HG03565 (cell line): ENCODE data around the gene ATL1.
"Not testable (repeated sequence)": the region's sequence is repeated elsewhere in the genome, so short reads cannot be mapped to it uniquely, and the experiment has no call there.

ENCODE experiments used
- ATAC-seq: cut with Tn5 transposase; IDR thresholded peaks from one replicate; pipeline ENCODE4 v1.9.1; 2021; ENCODE audit warnings: mild to moderate bottlenecking, moderate library complexity; ENCODE audit not compliant: unreplicated experiment

Gene ATL1

DNA sequence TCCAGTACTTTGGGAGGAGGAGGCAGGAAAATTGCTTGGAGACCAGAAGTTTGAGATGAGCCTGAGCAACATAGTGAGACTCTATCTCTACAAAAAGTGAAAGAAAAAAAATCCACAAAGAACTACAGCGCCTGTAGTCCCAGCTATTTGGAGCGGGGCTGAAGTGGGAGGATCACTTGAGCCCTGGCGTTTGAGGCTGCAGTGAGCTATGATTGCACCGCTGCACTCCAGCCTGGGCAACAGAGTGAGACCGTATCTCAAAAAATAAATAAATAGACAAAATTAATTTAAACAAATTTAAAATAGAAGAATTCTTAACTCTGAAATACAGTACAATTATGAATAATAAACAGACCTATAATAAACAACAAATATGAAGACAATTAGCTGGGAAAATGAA, 40.9 kb downstream of the ATL1 start:
- no peak for ATAC-seq

GRCh38 chr14:50601394-50601793, 41.4 kb downstream of the ATL1 start:
- ATAC-seq: no peak

- no peak for ATAC-seq
These were observed 42.1 kb downstream of the ATL1 start for GRCh38 chr14:50602035-50602434.

DNA sequence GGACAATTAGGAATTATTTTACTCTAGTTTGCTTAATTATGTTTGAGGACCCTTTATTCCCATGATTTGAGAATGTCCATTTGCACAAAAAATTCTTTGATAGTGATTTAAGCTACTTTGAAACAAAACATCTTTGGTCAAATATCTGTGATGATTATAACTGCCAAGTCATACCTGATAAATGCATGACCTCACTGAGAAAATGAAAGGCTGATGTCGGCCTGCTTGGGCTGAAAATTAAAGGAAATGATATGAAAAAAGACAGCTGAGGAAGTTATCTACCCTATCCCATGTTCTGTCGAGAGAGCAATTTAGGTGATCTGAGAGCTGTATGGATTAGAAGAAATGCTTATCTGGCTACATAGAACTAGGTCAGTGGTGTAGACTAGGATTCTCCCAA, 43.6 kb downstream of the ATL1 start:
- no peak for ATAC-seq

DNA sequence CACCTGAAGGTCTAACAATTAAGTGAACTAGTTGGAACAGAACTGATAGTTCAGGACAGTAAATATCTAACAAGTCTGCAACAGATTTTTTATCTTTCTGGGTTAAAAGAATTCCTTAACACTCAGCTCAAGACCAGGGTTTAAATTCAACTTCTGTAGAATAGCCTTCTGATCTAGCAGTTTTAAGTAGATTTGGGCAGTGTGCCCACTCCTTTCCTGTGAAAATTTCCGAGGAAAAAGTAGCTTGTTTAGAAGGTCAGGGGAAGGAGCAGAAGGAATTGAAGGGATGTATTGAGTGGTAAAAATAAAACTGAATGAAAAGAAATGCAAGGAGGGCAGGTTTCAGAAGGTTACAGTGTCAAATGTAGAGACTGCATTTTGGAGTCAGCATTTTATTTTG, 45.8 kb downstream of the ATL1 start:
- no peak for ATAC-seq

DNA sequence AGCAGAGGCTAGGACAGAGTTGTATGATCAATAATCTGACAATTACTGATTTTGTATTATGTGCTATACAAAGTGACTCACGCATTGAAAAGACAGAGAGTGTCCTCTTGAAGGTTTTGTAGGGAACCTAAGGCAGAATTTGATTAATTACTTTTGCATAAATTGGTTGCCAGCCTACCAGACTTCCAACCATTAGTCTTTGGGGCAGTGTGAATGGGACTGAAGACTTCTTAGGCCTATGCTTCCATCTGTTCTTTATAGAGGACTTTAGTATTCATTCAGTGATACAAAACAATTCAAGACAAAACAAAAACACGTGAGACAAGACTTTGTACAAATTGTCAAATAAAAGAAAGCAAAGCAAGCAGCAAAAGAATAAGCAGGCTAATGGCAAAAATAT, 46.5 kb downstream of the ATL1 start:
- no peak for ATAC-seq

GRCh38 chr14:50607181-50607580, 47.2 kb downstream of the ATL1 start:
- ATAC-seq: no peak

DNA sequence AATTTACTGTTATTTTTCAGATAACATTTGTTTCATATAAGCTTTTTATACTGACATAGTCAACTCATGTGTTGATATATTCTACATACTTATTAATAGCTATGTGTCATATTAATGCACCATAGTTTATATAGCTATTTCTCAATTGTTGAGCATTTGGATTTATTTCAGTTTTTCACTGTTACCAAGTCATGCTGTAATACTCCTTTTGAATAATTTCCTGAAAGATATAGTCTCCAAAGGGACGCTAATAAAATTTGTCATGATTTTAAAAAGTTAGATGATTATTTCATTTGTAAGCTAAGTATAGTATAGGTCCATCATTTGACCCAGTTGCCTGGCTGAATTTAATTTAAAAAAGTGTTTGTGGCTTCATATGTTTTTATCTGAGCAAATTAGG, 47.8 kb downstream of the ATL1 start:
- no peak for ATAC-seq

DNA sequence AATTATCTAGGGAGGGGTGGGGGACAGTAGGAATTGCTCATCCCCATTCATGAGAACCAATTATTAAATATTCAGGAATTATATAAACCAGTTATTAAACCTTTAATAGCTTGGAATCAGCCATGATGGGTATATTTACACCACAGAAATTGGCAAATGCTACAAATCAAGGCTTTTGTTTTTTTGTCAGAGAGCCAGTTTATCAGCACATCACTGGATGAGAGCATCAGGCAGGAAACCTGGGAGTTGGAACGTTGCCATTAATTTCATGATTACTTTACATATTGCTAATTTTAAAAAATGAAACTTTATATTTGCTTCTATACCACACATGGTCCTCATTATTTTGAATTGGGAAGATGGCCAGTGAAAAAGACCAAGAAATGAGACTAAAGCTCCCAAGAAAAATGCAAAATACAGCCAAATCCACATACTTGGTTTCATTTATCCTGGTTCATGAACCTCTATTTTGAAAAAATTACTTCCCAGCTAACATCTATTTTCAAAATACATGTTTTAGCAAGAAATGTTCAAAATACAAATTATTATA, 48.4 kb downstream of the ATL1 start:
- no peak for ATAC-seq

DNA sequence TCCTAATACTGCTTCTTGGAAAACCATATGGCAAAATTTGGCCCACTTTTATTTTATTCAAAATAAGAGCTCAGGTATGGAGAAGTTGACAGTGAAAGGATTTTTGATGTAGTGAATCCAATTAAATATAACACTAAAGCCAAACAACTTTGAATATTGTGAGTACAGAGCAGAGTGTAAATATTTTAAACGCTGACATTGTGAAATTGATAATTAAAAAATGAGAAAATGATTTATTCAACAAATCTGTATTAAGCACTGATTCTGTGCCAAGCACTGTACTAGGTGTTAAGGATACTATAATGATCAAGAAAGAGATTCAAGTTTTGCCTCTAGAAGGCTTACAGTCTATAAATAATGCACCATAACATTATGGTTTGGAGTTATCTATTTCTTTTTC, 50.5 kb downstream of the ATL1 start:
- no peak for ATAC-seq

DNA sequence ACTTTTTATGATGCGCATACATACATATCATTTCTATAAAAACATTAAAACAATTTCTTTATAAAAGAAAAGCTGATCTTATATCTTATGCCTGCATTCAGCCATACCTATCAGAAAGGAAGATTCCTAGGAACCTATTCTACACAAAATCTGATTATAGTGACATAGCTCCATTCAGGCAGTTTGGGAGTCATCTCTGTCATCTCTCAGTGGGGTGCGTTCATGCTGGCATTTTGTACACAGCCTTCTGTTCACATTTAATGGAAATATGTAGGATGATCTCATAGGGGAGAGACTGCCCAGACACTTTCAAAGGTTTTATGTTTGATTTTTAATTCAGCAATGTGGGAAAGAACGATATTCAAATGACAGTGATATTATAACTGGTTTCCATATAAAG, 52.9 kb downstream of the ATL1 start:
- no peak for ATAC-seq

DNA sequence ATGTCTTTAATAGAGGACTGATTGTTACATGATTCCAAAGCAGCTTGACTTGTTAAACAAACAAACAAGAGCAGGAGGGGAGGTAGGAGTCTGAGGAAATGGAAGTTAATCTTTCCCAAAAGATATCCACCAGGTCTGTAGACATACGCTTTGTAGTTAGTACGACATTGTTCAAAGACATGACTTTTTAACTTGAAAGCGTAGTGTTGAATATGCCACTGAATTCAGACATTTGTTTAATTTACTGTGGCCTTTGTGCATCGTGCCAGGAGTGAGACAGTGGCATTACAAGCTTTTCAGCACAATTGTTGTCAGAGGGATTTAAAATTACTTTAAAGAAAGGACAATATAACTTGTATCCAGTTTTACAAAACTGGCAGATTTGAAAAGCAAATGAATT, 55.1 kb downstream of the ATL1 start:
- ATAC-seq: no peak

- ATAC-seq: no peak
These were observed 55.6 kb downstream of the ATL1 start for GRCh38 chr14:50615552-50615951.

DNA sequence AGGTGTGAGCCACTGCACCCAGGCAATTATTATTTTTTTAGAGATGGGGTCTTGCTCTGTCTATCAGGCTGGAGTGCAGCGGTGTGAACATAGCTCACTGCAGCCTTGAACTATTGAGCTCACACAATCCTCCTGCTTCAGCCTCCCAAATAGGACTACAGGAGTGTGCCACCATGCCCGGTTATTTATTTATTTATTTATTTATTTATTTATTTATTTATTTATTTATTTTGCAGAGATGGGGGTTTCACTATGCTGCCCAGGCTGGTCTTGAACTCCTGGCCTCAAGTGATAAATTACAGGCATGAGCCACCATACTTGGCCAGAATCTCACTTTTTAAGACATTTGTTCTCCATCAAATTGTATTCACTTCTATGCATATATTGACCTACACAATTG, 56.3 kb downstream of the ATL1 start:
- no peak for ATAC-seq

DNA sequence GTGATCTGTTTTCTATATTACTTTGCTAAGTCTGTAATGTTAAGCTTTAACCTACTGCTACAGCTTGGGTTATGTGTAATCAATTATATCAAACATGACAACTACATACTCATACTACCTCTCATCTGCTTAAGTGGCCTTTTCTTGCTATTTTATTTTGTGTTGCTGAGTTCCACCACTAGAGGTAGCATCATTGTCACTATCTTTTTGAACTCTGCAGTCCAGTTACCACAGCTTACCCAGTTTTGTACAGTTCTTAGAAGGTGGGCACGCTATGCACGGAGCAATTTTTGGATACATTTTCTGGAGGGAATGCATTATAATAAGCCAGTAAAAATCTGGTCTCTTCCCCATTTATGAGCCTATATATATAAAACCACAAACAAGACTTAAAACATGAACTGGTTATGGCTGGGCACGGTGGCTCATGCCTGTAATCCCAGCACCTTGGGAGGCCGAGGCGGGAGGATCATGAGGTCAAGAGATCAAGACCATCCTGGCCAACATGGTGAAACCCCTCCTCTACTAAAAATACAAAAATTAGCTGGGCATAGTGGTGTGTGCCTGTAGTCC, 59.7 kb downstream of the ATL1 start:
- ATAC-seq: no peak

DNA sequence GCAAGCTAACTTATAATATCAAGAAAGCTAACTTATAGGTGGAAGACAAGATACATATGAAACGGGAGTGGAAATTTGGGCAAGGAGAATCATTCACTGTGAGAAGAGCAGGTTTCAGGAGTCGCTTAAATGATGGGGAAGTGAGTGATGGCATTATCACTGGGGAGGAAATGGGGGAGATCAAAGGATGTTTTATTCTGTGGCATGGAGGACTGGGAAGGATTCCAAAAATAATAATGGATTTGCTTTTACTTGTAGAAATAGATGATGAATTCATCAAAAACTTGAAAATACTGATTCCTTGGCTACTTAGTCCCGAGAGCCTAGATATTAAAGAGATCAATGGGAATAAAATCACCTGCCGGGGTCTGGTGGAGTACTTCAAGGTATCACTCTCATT, 60.4 kb downstream of the ATL1 start:
- no peak for ATAC-seq

GRCh38 chr14:50622978-50623377, 63.0 kb downstream of the ATL1 start:
- ATAC-seq: no peak

DNA sequence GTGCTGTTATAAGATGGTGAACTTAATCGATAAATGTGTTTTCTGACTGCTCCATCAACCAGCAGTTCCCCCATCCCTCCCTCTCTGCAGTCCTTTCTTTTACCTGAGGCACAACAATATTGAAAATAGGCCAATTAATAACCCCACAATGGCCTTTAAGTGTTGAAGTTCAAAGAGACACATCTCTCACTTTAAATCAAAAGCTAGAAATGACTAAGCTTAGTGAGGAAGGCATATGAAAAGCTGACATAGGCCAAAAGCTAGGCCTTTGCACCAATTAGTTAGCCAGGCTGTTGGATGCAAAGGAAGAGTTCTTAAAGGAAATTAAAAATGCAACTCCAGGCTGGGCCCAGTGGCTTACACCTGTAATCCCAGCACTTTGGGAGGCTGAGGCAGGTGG, 64.5 kb downstream of the ATL1 start:
- ATAC-seq: no peak

DNA sequence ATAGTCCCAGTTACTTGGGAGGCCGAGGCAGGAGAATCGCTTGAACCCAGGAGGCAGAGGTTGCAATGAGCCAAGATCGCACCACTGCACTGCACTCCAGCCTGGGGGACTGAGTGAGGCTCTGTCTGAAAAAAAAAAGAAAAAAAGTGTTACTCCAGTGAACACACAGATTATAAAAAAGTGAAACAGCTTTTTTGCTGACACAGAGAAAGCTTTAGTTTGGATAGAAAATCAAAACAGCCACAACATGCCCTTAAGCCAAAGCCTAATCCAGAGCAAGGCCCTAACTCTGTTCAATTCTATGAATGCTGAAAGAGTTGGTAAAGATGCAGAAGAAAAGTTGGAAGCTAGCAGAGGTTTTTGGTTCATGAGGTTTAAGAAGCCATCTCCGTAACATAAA, 65.0 kb downstream of the ATL1 start:
- ATAC-seq: not testable (repeated sequence)

GRCh38 chr14:50631408-50631821, 71.5 kb downstream of the ATL1 start:
- no peak for ATAC-seq

GRCh38 chr14:50633954-50634353, 74.0 kb downstream of the ATL1 start:
- ATAC-seq: no peak

GRCh38 chr14:50635141-50635540, 75.2 kb downstream of the ATL1 start:
- no peak for ATAC-seq

GRCh38 chr14:50647282-50647681, 87.3 kb downstream of the ATL1 start:
- peak; percentile 88 for ATAC-seq
